Middle frontal gyrus (tissue), 1 donor: Measurements from ENCODE around the gene FANCC.

Experiments
- DNase-seq: peaks from one replicate; pipeline ENCODE4 v3.0.0-alpha.2; 2015; ENCODE audit warnings: low spot score; ENCODE audit errors: extremely low spot score

FANCC gene

DNA sequence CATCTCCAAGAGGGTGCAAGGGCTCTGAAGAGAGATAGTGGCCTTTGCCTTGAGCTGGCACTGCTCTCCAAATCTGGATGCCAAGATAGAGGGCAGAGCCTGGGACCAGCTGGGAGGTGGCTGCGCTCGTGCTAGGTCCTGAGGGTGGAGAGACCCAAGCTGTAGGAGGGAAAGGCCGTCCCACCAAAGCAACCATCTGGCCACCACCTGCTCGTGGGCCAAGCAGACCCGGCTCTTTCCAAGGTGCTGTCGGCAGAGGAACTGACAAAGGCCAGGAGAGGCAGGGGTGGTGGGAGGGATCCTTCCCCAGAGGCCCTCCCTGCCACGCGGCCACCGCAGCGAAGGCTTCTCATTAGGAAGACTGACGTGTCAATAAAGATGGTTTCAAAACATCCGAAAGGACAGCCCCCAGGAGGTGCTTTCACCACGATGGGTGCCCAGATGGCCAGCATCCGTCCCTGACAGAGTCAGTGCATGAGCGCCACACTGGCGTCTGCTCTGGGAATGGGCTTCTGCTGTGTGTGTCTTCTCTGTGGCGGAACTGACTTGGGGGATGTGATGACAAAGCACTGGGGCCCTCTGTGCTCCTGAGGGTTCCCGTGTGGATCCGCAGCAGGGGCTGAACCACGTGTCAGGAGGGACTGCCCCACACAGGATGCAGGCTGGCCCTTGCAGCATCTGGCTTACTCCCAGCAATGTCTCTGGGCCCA is 213.5 kb downstream of the FANCC start:
- DNase-seq: no peak

DNA sequence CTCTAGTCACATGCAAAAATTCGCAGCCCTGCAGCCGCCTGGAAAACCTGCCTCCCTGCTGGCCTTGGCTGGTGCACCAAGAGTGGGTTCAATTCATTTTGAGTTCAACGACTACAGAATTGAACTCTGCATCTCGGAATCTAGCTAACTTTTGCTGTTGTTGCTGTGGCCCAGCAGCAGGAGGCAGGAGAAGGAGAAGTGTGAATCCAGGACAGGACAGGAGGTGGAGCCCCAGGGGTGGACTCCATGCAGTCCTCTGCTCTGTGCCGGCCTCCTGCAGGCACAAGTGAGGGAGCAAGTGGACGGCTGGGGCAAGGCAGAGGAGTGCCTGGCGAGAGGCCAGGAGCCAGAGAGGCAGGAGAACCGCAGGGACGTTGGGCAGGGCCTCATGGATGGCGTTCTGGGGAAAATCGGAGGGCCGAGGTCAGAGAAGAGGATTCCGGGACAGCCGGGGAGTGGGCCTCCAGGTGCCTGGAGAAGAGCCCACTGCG is 214.2 kb downstream of the FANCC start:
- no peak for DNase-seq

- DNase-seq: no peak
Observed at GRCh38 chr9:95102572-95102971, 214.9 kb downstream of the FANCC start.

DNA sequence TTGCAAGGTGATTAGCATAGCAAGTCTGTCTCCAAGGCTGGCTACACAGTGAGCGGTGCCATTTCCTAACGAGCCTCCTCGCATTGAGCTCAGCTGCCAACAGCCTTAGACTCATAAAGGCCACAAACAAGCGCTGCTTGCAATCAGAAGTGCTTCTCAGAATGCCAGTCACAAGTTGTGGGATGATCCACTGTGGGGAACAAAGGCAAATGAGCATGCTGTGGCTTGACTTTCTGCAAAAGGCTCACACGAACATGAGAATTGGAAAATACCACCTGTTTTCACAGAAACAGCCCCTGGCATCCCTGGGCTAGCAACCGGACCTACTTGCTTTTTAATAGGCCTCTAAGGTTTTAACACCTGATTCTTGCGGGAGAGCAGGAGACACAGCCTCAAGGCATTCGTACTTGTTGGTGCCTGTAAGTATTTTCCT is 215.5 kb downstream of the FANCC start:
- DNase-seq: peak; percentile 71

GRCh38 chr9:95101326-95101725 is 216.2 kb downstream of the FANCC start:
- no peak for DNase-seq

GRCh38 chr9:95100071-95100627 is 217.4 kb downstream of the FANCC start:
- DNase-seq: no peak

- DNase-seq: no peak
Observed at GRCh38 chr9:95099321-95100070, 218.0 kb downstream of the FANCC start.

DNA sequence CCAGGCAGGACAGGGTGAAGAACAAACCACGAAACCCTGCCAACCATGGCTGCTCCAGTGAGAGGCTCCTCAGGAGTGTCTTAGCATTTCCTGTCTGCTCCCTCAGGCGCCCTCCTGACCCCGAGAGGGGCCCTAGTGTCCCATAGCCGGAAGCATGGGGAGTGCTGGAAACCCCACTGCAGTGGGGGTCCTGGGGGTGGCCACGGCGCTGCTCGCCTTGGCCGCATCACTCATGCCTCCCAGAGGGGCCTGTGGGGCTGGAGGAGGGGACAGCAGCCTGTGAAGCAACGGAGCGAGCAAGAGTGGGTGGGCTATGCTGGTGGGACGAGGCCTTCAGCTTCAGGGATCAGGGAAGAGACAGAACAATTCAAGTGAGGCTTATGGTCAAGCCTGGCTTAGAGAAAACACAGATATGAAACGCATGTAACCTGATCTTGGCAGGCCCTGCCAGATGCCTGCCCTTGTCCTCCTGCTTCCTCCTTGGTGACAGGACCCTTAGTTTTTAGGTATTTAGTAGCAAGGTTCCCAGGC is 219.1 kb downstream of the FANCC start:
- DNase-seq: no peak

- DNase-seq: no peak
Observed at GRCh38 chr9:95097279-95097678, 220.2 kb downstream of the FANCC start.

- no peak for DNase-seq
Observed at GRCh38 chr9:95096807-95097206, 220.7 kb downstream of the FANCC start.

- no peak for DNase-seq
Observed at GRCh38 chr9:95096381-95096780, 221.1 kb downstream of the FANCC start.

DNA sequence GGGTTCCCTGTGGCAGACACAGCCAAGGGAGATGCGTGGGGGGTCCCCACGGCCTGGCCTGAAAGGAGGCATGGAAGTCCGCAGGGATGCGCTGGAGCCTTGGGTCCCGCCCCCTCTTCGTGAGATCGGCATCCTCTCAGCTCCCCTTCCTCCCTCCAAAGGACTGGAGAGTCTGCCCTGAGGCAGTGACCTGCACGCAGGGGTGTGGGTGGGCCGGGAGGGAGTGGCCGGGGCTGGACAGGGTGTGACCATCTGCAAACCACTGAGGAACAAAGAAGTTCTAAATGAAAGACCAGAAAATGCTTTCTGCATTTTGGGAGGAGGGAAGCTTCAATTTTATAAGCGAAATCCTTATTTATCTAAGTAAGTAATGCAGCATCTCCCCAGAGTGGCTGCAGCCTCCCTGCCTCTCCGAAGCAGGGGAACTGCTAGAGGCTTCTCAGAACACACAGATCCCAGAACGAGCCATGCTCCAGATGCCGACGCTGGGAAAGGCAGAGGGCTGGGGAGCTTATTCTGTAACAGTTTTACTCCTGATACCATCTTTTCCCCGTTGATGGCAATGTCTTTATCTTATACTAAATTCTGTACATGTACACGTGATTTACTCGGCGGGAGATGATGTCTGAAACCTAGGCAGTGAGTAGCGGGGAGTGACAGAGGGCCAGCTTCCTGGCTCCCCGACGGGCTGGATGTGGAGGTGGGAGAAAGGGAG is 221.7 kb downstream of the FANCC start:
- DNase-seq: no peak

DNA sequence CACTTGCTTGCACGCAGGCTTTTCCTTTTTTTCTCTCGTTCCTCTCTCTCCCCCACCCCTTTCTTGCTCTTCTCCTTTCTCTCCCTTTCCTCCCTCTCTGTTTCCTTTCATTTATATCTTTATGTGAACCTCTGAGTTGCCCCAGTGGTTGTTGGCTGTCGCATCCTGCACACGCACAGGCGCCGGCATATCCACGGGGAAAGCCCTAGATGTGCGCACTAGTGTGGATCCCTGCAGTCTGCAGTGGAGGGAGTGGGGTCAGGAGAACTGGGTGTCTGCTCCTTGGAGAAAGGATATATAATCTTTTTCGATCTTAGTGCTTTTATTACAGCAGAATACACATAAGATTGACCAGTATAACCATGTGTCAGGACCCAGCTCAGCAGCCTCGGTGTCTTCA is 223.5 kb downstream of the FANCC start:
- DNase-seq: no peak

GRCh38 chr9:95093586-95093985 is 223.9 kb downstream of the FANCC start:
- DNase-seq: no peak

GRCh38 chr9:95092262-95093072 is 225.0 kb downstream of the FANCC start:
- no peak for DNase-seq

DNA sequence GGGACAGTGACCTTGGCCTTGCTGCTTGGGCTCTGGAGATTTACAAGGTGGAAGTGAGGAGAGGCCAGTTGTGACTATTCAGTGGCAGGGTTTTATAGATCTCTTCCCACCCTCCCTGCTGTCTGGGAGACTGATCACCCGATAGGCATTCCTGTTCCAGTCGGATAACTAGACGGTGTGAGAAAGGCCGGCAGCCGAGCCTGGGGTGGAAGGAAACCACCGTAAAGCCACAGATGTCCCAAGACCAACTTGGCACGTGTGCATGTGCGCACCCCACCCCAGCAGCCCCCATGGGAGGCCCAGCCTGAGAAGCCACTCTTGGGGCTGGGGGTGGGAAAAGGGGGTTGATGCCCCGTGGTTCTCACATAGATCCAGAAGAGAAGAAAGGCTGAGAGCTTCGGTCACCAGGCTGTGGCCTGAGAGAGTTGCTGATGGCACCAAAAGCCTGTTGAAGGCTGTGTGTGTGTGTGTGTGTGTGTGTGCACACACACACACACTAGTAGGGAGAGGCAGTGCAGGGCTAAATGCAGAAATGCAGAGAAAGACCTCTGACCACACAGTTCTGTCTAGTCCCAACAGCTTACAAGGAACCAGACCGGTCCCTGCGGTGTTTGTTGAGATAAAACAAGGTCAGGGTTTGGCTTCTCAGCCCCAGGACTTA is 225.8 kb downstream of the FANCC start:
- DNase-seq: no peak

GRCh38 chr9:95090871-95091577 is 226.5 kb downstream of the FANCC start:
- DNase-seq: no peak

DNA sequence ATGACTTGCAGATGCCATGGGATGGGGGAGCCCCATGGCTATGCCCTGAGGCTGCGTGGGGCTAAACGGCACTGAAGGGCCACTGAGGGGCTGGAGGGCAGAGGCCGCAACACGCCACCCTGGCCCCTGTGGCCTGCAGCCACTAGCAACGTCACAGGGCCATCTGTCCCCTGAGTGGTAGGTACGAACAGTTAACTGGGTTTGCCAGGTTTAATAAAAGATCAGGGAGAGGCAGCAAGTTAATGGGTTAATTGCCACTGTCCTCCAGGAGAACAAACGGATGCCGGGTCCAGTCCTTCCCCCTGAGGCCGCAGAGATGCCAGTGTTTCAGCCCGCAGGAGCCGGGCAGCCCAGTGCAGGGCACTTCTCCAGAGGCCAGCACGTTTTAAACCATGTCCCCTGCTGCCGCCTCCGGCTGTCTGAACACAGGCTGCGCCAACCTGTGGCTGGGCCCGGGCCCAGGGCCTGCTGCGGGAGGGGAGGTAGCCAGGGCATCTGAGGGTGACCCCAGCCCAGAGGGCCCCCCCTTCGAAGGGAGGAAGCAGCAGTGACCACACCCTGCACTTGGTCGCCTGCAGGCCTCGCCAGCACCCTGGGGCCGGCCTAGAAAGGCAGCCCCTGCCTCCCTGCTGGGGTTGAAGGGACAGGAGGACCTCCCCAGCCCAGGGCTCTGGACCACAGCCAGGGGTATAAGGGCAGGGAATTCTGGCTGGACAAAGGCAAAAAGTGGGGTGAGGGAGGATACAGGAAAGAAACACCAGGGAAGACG is 227.3 kb downstream of the FANCC start:
- no peak for DNase-seq
